GM21825 (cell line): ENCODE measurements around the gene CMSS1.

Source experiments
- ATAC-seq: cut with Tn5 transposase; IDR thresholded peaks from one replicate; pipeline ENCODE4 v1.9.1; 2021; ENCODE audit warnings: mild to moderate bottlenecking, moderate library complexity; ENCODE audit not compliant: unreplicated experiment

CMSS1 gene

DNA sequence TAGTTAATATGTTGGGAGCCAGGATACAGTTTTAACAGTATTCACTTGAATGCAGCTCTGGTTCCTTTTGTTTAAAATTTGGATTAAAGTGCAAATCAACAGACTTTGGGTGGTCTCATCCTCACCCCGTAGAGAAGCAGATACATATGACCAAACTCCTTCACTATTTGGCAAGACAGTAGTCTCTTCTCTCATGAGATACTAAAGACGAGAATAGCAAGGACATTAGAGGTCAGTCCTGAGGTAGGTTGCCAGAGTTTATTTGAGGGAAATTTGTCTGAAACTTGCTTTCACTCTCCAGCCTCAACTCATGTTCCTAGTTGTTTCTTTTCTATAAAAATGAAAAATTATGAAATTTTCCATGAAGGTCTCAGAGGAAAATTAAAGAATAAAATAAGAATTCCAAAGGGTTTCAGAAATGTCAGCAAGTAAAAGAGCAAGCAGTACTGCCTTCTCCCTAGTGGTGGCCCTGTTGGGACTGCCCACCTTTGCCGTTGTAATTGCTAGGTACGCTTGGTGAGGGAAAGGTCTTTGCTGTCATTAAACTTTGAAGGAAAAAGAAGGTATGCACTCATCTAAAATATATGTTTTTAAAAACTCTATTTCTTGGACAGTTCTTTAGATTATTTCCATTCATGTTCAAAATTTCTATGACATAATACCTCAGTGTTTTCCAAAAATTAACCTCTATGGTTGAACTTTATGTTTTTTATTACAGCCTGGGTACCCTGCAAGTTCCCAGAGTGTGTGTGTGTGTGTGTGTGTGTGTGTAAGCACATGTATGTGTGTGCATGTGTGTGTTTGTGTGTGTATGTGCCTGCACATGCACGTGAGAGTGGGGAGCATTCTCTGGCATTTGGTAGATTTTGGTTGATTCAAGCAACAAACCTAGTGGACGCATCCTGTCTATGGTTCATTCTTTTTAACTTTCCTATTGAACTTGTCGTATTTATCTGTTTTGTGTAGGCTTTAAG lies 111.4 kb downstream of the CMSS1 start:
- no peak for ATAC-seq

- no peak for ATAC-seq
These were observed 112.1 kb downstream of the CMSS1 start for GRCh38 chr3:99929745-99930139.

DNA sequence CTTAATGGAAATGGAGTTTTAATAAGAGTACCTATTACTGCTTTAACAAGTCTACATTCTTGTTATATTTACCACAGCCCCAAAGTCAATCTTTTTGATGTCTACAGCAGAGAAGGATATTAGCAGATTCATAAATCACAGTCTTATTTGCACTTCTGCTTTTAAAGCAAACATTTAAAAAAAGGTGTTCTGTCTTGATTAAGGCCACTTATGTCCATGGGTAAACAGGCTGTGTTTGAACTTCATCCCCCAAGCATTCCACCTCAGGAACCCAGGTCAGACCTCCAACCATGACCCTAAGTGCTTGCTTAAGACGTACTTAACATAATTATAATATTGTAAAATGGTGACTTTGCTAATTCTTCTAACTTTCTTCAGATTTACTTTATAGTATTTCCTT lies 113.4 kb downstream of the CMSS1 start:
- no peak for ATAC-seq

DNA sequence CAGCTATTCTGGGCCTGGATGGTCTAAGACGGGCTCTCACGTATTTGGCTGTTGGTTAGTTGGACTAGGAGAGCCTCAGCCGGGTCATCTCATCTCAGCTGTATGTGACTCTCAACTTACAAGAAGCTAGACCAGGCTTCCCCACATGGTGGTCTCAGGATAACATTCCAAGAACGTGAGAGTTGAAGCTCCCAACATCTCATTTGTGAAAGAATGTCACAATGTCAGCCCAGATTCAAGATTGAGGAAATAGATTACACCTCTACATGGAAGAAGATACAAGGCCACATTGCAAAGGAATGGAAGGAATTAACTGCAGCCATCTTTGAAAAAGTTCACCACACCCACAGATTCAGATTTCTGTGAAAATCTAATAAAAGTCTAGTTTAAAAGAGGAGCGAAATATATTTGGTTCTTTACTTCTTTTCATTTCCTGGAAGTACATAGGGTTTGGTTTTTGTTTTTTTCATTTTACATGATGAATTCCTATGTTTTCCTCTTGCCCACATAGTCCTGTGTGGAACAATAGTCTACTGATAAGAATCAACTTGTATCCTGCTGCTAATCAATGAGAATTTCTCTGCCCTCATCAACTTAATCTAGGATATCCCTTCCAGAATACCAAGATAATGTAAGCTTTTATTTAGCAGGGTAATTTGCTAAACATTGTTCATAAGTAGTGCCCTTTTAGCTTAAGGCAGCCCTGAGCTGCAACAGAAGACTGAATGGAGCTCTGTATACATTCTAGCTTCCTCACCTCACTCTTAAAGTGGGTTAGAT lies 116.5 kb downstream of the CMSS1 start:
- ATAC-seq = no peak

GRCh38 chr3:99934975-99935797 lies 117.5 kb downstream of the CMSS1 start:
- ATAC-seq = no peak

GRCh38 chr3:99938270-99938911 lies 120.7 kb downstream of the CMSS1 start:
- ATAC-seq = no peak

DNA sequence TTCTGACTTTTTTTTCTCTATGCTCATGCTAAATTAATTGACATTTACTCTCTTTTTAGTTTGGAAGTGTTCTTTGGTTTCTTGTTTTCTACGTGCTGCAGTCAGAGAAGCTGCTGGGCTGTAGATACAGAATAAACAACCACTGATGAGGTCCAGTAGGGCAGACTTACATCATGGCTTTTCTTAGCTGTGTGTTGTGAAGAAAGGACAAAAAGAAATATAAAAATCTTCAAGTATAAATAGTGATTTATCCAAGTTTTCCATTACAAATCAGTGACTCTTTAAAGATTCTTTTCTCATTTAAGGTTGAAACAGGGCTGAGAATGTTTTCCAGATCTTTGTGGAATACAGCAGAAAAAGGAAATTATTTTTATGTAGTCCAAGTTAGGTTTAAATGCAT lies 122.2 kb downstream of the CMSS1 start:
- ATAC-seq = no peak

GRCh38 chr3:99940350-99940749 lies 122.7 kb downstream of the CMSS1 start:
- ATAC-seq = no peak

- ATAC-seq = no peak
These were observed 123.5 kb downstream of the CMSS1 start for GRCh38 chr3:99941211-99941610.

DNA sequence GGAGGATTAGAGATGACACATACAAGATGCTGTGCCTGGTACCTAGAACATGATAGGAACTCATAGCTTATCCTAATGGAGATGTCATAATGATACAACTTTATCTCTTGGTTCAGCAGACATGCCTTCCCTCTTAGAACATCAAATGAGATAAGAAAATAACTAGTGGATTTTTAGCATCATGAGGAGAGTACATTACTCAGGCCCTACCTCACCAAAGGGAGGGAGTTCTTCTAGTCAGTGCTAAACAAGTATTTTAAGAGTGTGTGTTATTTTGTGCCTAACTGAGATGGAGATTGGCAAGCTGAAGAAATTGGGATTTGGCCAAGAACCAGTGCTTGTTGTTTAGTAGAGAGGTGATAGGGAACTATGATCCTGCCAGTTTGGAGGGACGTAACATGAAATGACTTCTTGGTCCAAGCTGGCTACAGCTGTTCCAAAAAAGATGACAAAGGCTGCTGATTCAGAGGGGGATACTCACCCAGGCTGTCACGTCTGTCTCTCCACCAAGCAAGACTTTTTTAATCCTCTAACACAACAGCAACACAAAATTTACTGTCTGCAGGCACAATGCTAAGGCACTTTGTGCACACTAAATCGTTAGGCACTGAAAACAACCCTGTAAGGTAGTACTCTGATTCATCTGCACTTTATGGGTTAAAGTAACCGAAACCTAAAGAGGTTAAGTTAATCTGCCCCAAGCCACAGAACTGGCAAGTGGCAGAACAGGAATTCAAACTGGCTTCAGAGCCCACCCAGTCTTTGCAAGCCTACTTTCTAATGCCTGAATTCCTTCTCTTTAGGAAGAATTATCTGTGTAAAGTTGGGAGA lies 126.5 kb downstream of the CMSS1 start:
- no peak for ATAC-seq

GRCh38 chr3:99945328-99945995 lies 127.8 kb downstream of the CMSS1 start:
- no peak for ATAC-seq

- no peak for ATAC-seq
These were observed 129.7 kb downstream of the CMSS1 start for GRCh38 chr3:99947356-99947755.

DNA sequence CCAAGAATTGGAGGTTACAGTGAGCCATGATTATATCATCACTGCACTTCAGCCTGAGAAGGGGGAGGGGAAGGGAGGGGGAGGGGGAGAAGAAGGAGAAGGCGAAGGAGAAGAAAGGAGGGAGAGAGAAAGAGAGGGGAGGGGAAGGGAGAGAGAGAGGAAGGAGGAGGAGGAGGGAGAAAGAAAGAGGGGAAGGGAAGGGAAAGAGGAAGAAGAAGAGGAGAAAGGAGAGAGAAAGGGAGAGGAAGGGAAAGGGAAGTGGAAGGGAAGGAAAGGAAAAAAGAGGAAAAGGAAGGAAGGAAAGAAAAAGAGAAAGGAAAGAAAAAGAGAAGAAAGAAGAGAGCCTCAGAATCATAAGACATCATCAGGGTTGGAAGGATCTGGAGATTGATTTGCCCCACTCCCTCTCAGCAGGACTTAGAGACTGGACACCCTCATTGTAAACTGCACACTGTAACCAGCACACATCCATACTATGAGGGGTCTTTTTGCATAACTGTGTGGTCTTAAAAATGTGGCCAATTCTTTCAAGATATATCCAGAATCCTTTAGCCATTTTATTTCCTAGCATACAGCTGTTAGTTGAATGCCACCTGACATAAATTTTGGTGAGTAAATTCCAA lies 130.9 kb downstream of the CMSS1 start:
- ATAC-seq = no peak

DNA sequence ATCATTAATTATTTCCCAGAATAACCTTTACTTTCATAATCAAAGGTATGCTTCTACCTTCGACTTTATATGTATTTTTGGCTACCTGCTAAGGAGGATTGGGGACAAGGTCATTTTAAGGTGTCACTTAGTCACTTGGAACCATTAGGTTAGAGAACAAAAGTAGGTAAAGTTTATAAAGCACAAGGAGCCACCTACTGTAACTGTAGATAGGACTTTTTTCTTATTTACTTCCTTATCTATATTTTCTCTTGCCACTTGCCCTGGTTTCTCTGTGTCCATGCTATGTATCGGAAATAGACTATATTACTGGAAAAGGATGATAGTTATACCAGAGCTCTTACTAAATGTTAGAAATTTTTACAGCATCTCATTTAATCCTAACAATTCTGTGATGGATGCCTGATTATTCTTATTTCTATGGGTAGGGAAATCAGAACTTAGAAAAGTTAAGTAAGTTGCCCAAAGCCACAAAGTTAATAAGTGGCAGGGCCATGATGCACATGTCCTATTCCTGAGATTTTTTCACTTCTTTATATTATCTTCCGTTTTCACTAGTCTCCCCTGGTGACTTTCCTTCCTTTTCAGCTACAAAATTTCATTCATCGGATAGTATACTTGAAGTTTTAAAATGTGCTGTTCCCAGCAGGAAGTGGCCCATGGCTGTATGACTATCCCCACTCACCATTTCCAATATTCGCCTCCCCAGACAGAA lies 132.5 kb downstream of the CMSS1 start:
- ATAC-seq = no peak

DNA sequence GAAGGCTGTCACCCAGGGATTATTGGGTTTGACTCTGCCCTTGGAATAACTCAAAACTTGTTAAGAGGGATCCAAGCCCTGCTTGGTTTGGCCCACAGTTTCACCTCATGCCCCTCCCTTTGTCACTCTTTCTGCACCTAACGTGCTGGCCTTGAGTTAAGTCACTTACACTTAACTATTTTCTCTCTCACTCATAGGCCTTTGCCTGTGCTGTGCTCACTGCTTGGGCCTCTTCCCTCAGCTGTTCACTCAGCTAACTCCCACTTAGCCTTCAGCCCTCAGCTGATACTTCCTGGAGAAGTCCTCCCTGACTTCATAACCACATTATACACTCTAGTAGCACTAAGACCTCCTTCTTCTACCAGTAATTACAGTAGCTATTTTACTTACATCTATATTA lies 133.3 kb downstream of the CMSS1 start:
- no peak for ATAC-seq

GRCh38 chr3:99951701-99952100 lies 134.0 kb downstream of the CMSS1 start:
- no peak for ATAC-seq

GRCh38 chr3:99952306-99952705 lies 134.6 kb downstream of the CMSS1 start:
- ATAC-seq = no peak

- no peak for ATAC-seq
These were observed 135.9 kb downstream of the CMSS1 start for GRCh38 chr3:99953596-99953995.
